Kidney (tissue), 14 donors: ENCODE measurements around the gene SLC2A9. TPM values are rescaled to one million over a fixed set of nuclear protein-coding genes. Genes with fewer than 3 reads are reported as not detected.

Experiments used
- DNase-seq, 5 donors: peaks; one replicate each; pipeline ENCODE4 v3.0.0-alpha.2; 2013 to 2020
- FAIRE-seq: peaks from 2 replicates; lab custom pipeline; 2012; peaks lifted over from hg19 to GRCh38; lab: Jason Lieb, UNC
- H3K27ac ChIP-seq, 2 donors: one replicate each; pipeline ENCODE4 v1.7.0; 2013; ENCODE audit warnings: low read depth in 2 of 2, low read length in 2 of 2, inconsistent platforms in 1 of 2
- H3K27me3 ChIP-seq: one replicate; pipeline ENCODE4 v1.7.1; 2013; ENCODE audit warnings: low read length, inconsistent platforms; ENCODE audit not compliant: control insufficient read depth, insufficient read depth
- H3K36me3 ChIP-seq, 3 donors: one replicate each; pipeline versions ENCODE4 v1.7.0 to v1.7.1; 2013; ENCODE audit warnings: low read length in 3 of 3, control low read depth in 1 of 3, inconsistent platforms in 1 of 3; ENCODE audit not compliant: insufficient read depth in 3 of 3, control insufficient read depth in 2 of 3
- H3K4me1 ChIP-seq, 3 donors: one replicate each; pipeline versions ENCODE4 v1.7.0 to v1.7.1; 2013; ENCODE audit warnings: low read length in 3 of 3, inconsistent platforms in 1 of 3, low read depth in 1 of 3; ENCODE audit not compliant: control insufficient read depth in 2 of 3, insufficient read depth in 2 of 3
- H3K4me3 ChIP-seq, 3 donors: one replicate each; pipeline versions ENCODE4 v1.7.0 to v1.8.1; 2013; ENCODE audit warnings: low read length in 3 of 3, control low read depth in 1 of 3, inconsistent platforms in 1 of 3
- H3K9ac ChIP-seq, 3 donors: one replicate each; pipeline versions ENCODE4 v1.7.0 to v1.7.1; 2013; ENCODE audit warnings: low read length in 3 of 3, control low read depth in 1 of 3, inconsistent platforms in 1 of 3
- H3K9me3 ChIP-seq, 3 donors: one replicate each; pipeline versions ENCODE4 v1.7.0 to v1.7.1; 2013; ENCODE audit warnings: low read length in 3 of 3, control low read depth in 1 of 3, inconsistent platforms in 1 of 3; ENCODE audit not compliant: control insufficient read depth in 2 of 3, insufficient read depth in 1 of 3
- intact Hi-C: fragments of 100-400 bp; cut with DNase I; formaldehyde crosslinking; loops from one replicate; pipeline ENCODE4 v1.11.1; 2022
- polyA plus RNA-seq: library from polyadenylated mRNA; stranded (reverse); fragments of 350-450 nt; fragmentation: Illumina TruSeq; extraction: RNeasy Lipid Tissue Mini Kit (QIAGEN cat#74804); gene quantifications from one replicate; pipeline ENCODE4 v1.2.3, GENCODE V29; 2014; ENCODE audit warnings: low read depth, low replicate concordance; ENCODE audit not compliant: insufficient read depth
- total RNA-seq: library from RNA; stranded (reverse); fragmentation: NEBNext Ultra II Directional; extraction: Animal tissue kit (Norgen Biotek cat#: 25700); gene quantifications from one replicate; pipeline ENCODE4 v1.2.1, GENCODE V29; 2021
- TF ChIP-seq, protein P1 (sequence below): IDR thresholded peaks from 3 replicates; pipeline ENCODE4 v1.5.1; 2012; ENCODE audit warnings: mild to moderate bottlenecking, moderate library complexity, borderline replicate concordance; ENCODE audit not compliant: insufficient read depth; ENCODE audit errors: extremely low read depth
- donor health status: control.
- donor health status: control.
- donor health status: control.
- donor health status: control.
- donor health status: control.
- donor health status: DM: yes; HTN: yes; CAD: no.
- donor health status: Normal renal cell carcinoma (clear cell type).

Gene SLC2A9
- total and polyA plus RNA-seq, 2 donors from 2014 or later = 41.5 to 47.6 TPM

DNA sequence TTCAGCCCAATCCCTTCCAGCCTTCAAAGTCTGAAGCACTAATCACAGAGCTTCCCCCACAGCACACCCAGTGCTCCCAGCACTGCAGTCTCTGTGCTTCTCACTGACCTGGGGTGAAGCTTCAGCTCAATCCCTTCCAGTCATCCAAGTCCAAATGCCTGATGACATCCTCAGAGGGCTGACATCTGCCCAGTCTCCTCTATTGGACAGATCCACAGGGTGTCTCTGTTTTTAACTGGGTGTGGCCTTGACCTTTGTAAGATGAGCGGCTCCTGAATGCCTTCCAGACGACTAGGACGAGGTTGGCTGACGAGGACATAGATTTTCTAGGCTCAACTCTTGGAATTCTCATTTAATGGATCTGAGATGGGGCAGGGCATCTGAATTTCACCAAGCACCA, 7.6 kb upstream of the SLC2A9 start:
- intact Hi-C loops = no loop called here
- no peak for FAIRE-seq
- peaks cover 2 to 29% (median 22%) of the 10 kb centered on the region in 3 donors for H3K4me1 ChIP-seq

DNA sequence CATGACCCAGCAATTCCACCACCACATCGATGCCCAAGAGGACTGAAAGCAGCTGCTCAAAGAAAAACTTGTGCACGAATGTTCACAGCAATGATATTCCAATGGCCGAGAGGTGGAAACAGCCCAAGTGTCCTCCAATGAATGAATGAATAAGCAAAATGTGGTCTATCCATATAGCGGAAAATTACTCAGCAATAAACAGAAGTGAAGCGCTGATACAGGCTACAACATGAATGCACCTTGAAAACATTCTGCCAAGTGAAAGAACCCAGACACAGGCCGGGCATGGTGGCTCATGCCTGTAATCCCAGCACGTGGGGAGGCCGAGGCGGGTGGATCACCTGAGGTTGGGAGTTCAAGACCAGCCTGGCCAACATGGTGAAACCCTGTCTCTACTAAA, 5.2 kb upstream of the SLC2A9 start:
- DNase-seq = no peak
- Histone ChIP-seq H3K9ac (no peak overlapping the region), H3K27ac (no peak overlapping the region), H3K4me1 (peaks cover 0 to 23% (median 20%) of the 10 kb centered on the region in 3 donors), H3K4me3 (no peak overlapping the region), H3K36me3 (no peaks in the 10 kb centered on the region), H3K27me3 (no peaks in the 10 kb centered on the region), H3K9me3 (no peaks in the 10 kb centered on the region)
- intact Hi-C loops = no loop called here
- no peak for FAIRE-seq
- TF ChIP-seq, protein P1, sequence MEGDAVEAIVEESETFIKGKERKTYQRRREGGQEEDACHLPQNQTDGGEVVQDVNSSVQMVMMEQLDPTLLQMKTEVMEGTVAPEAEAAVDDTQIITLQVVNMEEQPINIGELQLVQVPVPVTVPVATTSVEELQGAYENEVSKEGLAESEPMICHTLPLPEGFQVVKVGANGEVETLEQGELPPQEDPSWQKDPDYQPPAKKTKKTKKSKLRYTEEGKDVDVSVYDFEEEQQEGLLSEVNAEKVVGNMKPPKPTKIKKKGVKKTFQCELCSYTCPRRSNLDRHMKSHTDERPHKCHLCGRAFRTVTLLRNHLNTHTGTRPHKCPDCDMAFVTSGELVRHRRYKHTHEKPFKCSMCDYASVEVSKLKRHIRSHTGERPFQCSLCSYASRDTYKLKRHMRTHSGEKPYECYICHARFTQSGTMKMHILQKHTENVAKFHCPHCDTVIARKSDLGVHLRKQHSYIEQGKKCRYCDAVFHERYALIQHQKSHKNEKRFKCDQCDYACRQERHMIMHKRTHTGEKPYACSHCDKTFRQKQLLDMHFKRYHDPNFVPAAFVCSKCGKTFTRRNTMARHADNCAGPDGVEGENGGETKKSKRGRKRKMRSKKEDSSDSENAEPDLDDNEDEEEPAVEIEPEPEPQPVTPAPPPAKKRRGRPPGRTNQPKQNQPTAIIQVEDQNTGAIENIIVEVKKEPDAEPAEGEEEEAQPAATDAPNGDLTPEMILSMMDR = no peak

More for the DNA sequence above, 7.6 kb upstream of the SLC2A9 start:
- H3K27ac ChIP-seq = no peak overlapping the region
- no peaks in the 10 kb centered on the region for H3K27me3 ChIP-seq
- H3K9me3 ChIP-seq = no peaks in the 10 kb centered on the region
- H3K36me3 ChIP-seq = no peaks in the 10 kb centered on the region
- H3K4me3 ChIP-seq = no peak overlapping the region
- no peak for DNase-seq
- H3K9ac ChIP-seq = no peak overlapping the region
- TF ChIP-seq, protein P1 = no peak

DNA sequence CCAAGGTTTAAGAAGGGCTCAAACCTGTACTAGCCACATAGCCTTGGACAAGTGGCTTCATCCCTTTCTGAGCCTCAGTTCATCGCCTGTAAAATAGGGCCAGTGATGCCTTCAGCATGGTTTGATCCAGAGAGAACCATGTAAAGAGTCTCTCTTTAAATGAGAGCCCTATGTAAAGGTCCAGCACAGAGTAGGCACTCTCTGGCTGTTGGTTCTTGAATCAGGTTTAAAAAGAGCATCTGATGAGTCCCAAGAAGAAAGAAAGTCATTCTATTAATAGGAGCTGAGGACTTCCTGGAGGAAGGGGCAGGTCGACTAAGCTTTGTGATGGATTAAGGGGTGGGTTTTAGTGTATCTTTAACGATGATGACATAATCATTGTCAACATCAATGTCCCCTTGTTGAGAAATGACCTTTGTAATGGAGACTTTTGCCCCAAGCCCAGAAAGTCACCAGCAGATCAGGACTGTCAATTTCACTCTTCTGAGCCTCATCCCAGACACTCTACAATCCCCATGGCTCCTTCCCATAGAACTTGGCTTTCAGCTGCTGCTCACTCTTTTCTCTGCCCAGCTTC, 4.0 kb upstream of the SLC2A9 start:
- no peak for FAIRE-seq
- no peak overlapping the region for H3K9ac ChIP-seq
- no peak overlapping the region for H3K27ac ChIP-seq
- TF ChIP-seq, protein P1 = no peak
- H3K36me3 ChIP-seq = no peaks in the 10 kb centered on the region
- H3K27me3 ChIP-seq = no peaks in the 10 kb centered on the region
- no peak overlapping the region for H3K4me3 ChIP-seq
- peaks cover 0 to 24% (median 17%) of the 10 kb centered on the region in 3 donors for H3K4me1 ChIP-seq
- intact Hi-C loops = no loop called here
- H3K9me3 ChIP-seq = no peaks in the 10 kb centered on the region
- no peak for DNase-seq

DNA sequence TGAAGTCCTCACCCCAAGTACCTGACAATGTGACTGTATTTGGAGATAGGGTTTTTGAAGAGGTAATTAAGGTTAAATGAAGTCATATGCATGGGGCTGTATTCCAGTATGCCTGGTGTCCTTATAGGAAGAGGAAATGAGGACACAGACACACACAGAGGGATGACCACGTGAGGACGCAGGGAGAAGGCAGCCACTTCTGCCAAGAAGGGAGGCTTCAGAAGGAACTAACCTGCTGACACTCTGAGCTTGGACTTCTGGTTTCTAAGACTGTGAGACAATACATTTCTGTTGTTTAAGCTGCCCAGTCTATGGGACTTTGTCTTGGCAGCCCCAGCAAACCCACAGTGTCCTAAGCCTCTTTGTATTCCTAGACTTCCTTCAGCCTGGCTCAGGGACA, 3.0 kb upstream of the SLC2A9 start:
- DNase-seq (no peak), FAIRE-seq (no peak)
- Histone ChIP-seq H3K4me1 (peaks cover 0 to 32% (median 17%) of the 10 kb centered on the region in 3 donors), H3K27ac (peak overlapping the region in 1 of 2 donors; percentile 11), H3K9me3 (no peaks in the 10 kb centered on the region), H3K27me3 (no peaks in the 10 kb centered on the region), H3K9ac (no peak overlapping the region), H3K4me3 (no peak overlapping the region), H3K36me3 (no peaks in the 10 kb centered on the region)
- intact Hi-C loops = no loop called here
- TF ChIP-seq, protein P1 = no peak
